Tibial nerve (tissue), 4 donors: ENCODE results near the gene PAX6. TPM values are rescaled to one million over a fixed set of nuclear protein-coding genes. Genes with fewer than 3 reads are reported as not detected.

Source experiments
- DNase-seq, 2 donors: peaks; one replicate each; pipeline ENCODE4 v3.0.0-alpha.2; 2019; ENCODE audit warnings: low spot score in 2 of 2
- H3K27ac ChIP-seq, 4 donors: fragments of 200-600 bp; sonication (generic) in 3 of 4; one replicate each; pipeline ENCODE4 v1.5.1; 2017 to 2019; ENCODE audit warnings: mild to moderate bottlenecking in 1 of 4
- H3K27me3 ChIP-seq, 2 donors: fragments of 200-600 bp; sonication (generic) in 1 of 2; one replicate each; pipeline versions ENCODE4 v1.5.1 to v1.6.0; 2017 to 2019
- H3K36me3 ChIP-seq, 3 donors: fragments of 200-600 bp; sonication (generic); one replicate each; pipeline ENCODE4 v1.5.1; 2018 to 2019
- H3K4me1 ChIP-seq, 4 donors: fragments of 200-600 bp; sonication (generic) in 3 of 4; one replicate each; pipeline ENCODE4 v1.5.1; 2017 to 2019
- H3K4me3 ChIP-seq, 4 donors: fragments of 200-600 bp; sonication (generic) in 3 of 4; one replicate each; pipeline ENCODE4 v1.5.1; 2017 to 2019; ENCODE audit warnings: mild to moderate bottlenecking in 1 of 4, moderate library complexity in 1 of 4
- H3K9me3 ChIP-seq, 4 donors: fragments of 200-600 bp; sonication (generic) in 3 of 4; one replicate each; pipeline ENCODE4 v1.5.1; 2017 to 2019
- CTCF ChIP-seq, 5 experiments: fragments of 200-600 bp in 3 of 5; fragments of 450-650 bp in 2 of 5; sonication (generic) in 3 of 5; IDR thresholded peaks; one replicate each; pipeline ENCODE4 v1.5.1; 2016 to 2019; ENCODE audit warnings: antibody characterized with exemption in 5 of 5, mild to moderate bottlenecking in 3 of 5, moderate library complexity in 2 of 5
- EP300 ChIP-seq, 2 donors: sonication (generic); formaldehyde crosslinking; IDR thresholded peaks; one replicate each; pipeline ENCODE4 v1.6.1; 2017; ENCODE audit warnings: antibody characterized with exemption in 2 of 2, mild to moderate bottlenecking in 1 of 2
- POLR2A ChIP-seq, 2 donors: fragments of 450-650 bp; IDR thresholded peaks; one replicate each; pipeline ENCODE4 v1.6.1; 2017; ENCODE audit warnings: antibody characterized with exemption in 2 of 2, mild to moderate bottlenecking in 2 of 2, moderate library complexity in 2 of 2
- WGBS, 2 donors: methylation state at CpG; one replicate each; pipeline ENCODE4 v1.1.5; 2018; 5-methylcytosine and 5-hydroxymethylcytosine counted together
- total RNA-seq, 4 donors: library from RNA; depleted of rRNA; stranded (reverse); fragments of >200 nt; gene quantifications; one replicate each; pipeline ENCODE4 v1.1.0, GENCODE V29; 2016

PAX6 gene
- total RNA-seq, 4 donors from 2014 or later = not detected

GRCh38 chr11:31822927-31823643, 12.0 kb upstream of the PAX6 start:
- 43 to 48% methylated on average over 13 to 14 of the region's 14 CpGs for WGBS, 2 donors
- Histone ChIP-seq H3K9me3 (no peaks in the 10 kb centered on the region), H3K4me1 (peaks cover 0 to 53% (median 0%) of the 10 kb centered on the region in 4 donors), H3K27me3 (peaks cover 2 to 100% of the 10 kb centered on the region in 2 donors), H3K4me3 (no peak overlapping the region), H3K27ac (no peak overlapping the region), H3K36me3 (no peaks in the 10 kb centered on the region)
- TF ChIP-seq CTCF (IDR thresholded peaks at IDR 0.05) = no peak
- TF ChIP-seq POLR2A (IDR thresholded peaks at IDR 0.05) = no peak
- no peak for TF ChIP-seq EP300 (IDR thresholded peaks at IDR 0.05)
- no peak for DNase-seq

- no peak for TF ChIP-seq POLR2A (IDR thresholded peaks at IDR 0.05)
- H3K4me3 ChIP-seq = no peak overlapping the region
- peaks cover 2 to 100% of the 10 kb centered on the region in 2 donors for H3K27me3 ChIP-seq
- H3K36me3 ChIP-seq = no peaks in the 10 kb centered on the region
- no peak overlapping the region for H3K27ac ChIP-seq
- no peak for DNase-seq
- no peaks in the 10 kb centered on the region for H3K9me3 ChIP-seq
- WGBS, 2 donors = 36 to 44% methylated on average over 17 of the region's 17 CpGs
- H3K4me1 ChIP-seq = peaks cover 0 to 57% (median 5%) of the 10 kb centered on the region in 4 donors
Measured at GRCh38 chr11:31822175-31822926, 11.2 kb upstream of the PAX6 start.

GRCh38 chr11:31821766-31822165, 10.6 kb upstream of the PAX6 start:
- 17 to 20% methylated on average over 8 of the region's 8 CpGs for WGBS, 2 donors
- Histone ChIP-seq H3K9me3 (no peaks in the 10 kb centered on the region), H3K27ac (no peak overlapping the region), H3K27me3 (peaks cover 4 to 100% of the 10 kb centered on the region in 2 donors), H3K4me3 (no peak overlapping the region), H3K4me1 (peaks cover 0 to 57% (median 11%) of the 10 kb centered on the region in 4 donors), H3K36me3 (no peaks in the 10 kb centered on the region)
- TF ChIP-seq CTCF (IDR thresholded peaks at IDR 0.05) = no peak
- TF ChIP-seq EP300 (IDR thresholded peaks at IDR 0.05) = no peak
- no peak for TF ChIP-seq POLR2A (IDR thresholded peaks at IDR 0.05)
- DNase-seq = no peak

GRCh38 chr11:31821235-31821764, 10.2 kb upstream of the PAX6 start:
- Histone ChIP-seq H3K9me3 (no peaks in the 10 kb centered on the region), H3K4me3 (no peak overlapping the region), H3K36me3 (no peaks in the 10 kb centered on the region), H3K27ac (no peak overlapping the region), H3K4me1 (peaks cover 0 to 59% (median 16%) of the 10 kb centered on the region in 4 donors), H3K27me3 (peaks cover 6 to 100% of the 10 kb centered on the region in 2 donors)
- no peak for DNase-seq
- no peak for TF ChIP-seq EP300 (IDR thresholded peaks at IDR 0.05)
- no peak for TF ChIP-seq POLR2A (IDR thresholded peaks at IDR 0.05)
- TF ChIP-seq CTCF (IDR thresholded peaks at IDR 0.05) = no peak
- WGBS, 2 donors = 11 to 14% methylated on average over 5 of the region's 5 CpGs

- Histone ChIP-seq H3K9me3 (no peaks in the 10 kb centered on the region), H3K36me3 (no peaks in the 10 kb centered on the region), H3K27ac (no peak overlapping the region), H3K4me1 (peaks cover 0 to 59% (median 22%) of the 10 kb centered on the region in 4 donors), H3K4me3 (no peak overlapping the region), H3K27me3 (peaks cover 11 to 100% of the 10 kb centered on the region in 2 donors)
- DNase-seq = no peak
- no peak for TF ChIP-seq EP300 (IDR thresholded peaks at IDR 0.05)
- no peak for TF ChIP-seq POLR2A (IDR thresholded peaks at IDR 0.05)
- no peak for TF ChIP-seq CTCF (IDR thresholded peaks at IDR 0.05)
- 7 to 15% methylated on average over 15 of the region's 15 CpGs for WGBS, 2 donors
Measured at GRCh38 chr11:31820438-31820818, 9.3 kb upstream of the PAX6 start.
